ENCODE measurements around the gene STUB1. TPM values are rescaled to one million over a fixed set of nuclear protein-coding genes. Genes with fewer than 3 reads are reported as not detected.
"Not testable (repeated sequence)": the region's sequence is repeated elsewhere in the genome, so short reads cannot be mapped to it uniquely, and the experiment has no call there.

STUB1 gene
- total RNA-seq, 1 donor from 2014 or later = 87.1 TPM

- Mint-ChIP-seq H3K27me3 (peaks cover 40% of the 10 kb centered on the region), H3K27ac (no peak overlapping the region), H3K36me3 (ENCODE audit: insufficient read depth) (no peaks in the 10 kb centered on the region), H3K9me3 (ENCODE audit: low read depth) (no peaks in the 10 kb centered on the region), H3K4me1 (ENCODE audit: low read depth) (no peaks in the 10 kb centered on the region), H3K4me3 (ENCODE audit: low read depth) (no peak overlapping the region)
- TF ChIP-seq CTCF (IDR thresholded peaks at IDR 0.05; ENCODE audit: unreplicated experiment) = no peak
- no peak for DNase-seq (ENCODE audit: low spot score, unreplicated experiment)
These were observed 29.6 kb downstream of the STUB1 start for GRCh38 chr16:709566-710499.

- peaks cover 40% of the 10 kb centered on the region for H3K27me3 Mint-ChIP-seq
- no peaks in the 10 kb centered on the region for H3K9me3 Mint-ChIP-seq (ENCODE audit: low read depth)
- no peak overlapping the region for H3K4me3 Mint-ChIP-seq (ENCODE audit: low read depth)
- DNase-seq (ENCODE audit: low spot score, unreplicated experiment) = no peak
- H3K4me1 Mint-ChIP-seq (ENCODE audit: low read depth) = no peaks in the 10 kb centered on the region
- no peaks in the 10 kb centered on the region for H3K36me3 Mint-ChIP-seq (ENCODE audit: insufficient read depth)
- H3K27ac Mint-ChIP-seq = no peak overlapping the region
- no peak for TF ChIP-seq CTCF (IDR thresholded peaks at IDR 0.05; ENCODE audit: unreplicated experiment)
These were observed 30.4 kb downstream of the STUB1 start for GRCh38 chr16:710500-711075.

- no peak for TF ChIP-seq CTCF (IDR thresholded peaks at IDR 0.05; ENCODE audit: unreplicated experiment)
- H3K9me3 Mint-ChIP-seq (ENCODE audit: low read depth) = no peaks in the 10 kb centered on the region
- DNase-seq (ENCODE audit: low spot score, unreplicated experiment) = no peak
- H3K27ac Mint-ChIP-seq = no peak overlapping the region
- no peak overlapping the region for H3K4me3 Mint-ChIP-seq (ENCODE audit: low read depth)
- no peaks in the 10 kb centered on the region for H3K4me1 Mint-ChIP-seq (ENCODE audit: low read depth)
- no peaks in the 10 kb centered on the region for H3K36me3 Mint-ChIP-seq (ENCODE audit: insufficient read depth)
- peaks cover 40% of the 10 kb centered on the region for H3K27me3 Mint-ChIP-seq
These were observed 30.9 kb downstream of the STUB1 start for GRCh38 chr16:711084-711483.

- DNase-seq (ENCODE audit: low spot score, unreplicated experiment) = peak; percentile 81
- H3K4me3 Mint-ChIP-seq (ENCODE audit: low read depth) = no peak overlapping the region
- peaks cover 34% of the 10 kb centered on the region for H3K27me3 Mint-ChIP-seq
- no peaks in the 10 kb centered on the region for H3K36me3 Mint-ChIP-seq (ENCODE audit: insufficient read depth)
- TF ChIP-seq CTCF (IDR thresholded peaks at IDR 0.05; ENCODE audit: unreplicated experiment) = peak; percentile 97
- H3K4me1 Mint-ChIP-seq (ENCODE audit: low read depth) = peaks cover 4% of the 10 kb centered on the region
- H3K9me3 Mint-ChIP-seq (ENCODE audit: low read depth) = no peaks in the 10 kb centered on the region
- H3K27ac Mint-ChIP-seq = no peak overlapping the region
These were observed 31.5 kb downstream of the STUB1 start for GRCh38 chr16:711548-712320.

GRCh38 chr16:712740-713250 is 32.6 kb downstream of the STUB1 start:
- H3K9me3 Mint-ChIP-seq (ENCODE audit: low read depth); H3K36me3 Mint-ChIP-seq (ENCODE audit: insufficient read depth); H3K4me1 Mint-ChIP-seq (ENCODE audit: low read depth); DNase-seq (ENCODE audit: low spot score, unreplicated experiment): not testable (repeated sequence)
- Mint-ChIP-seq H3K4me3 (ENCODE audit: low read depth) (peak overlapping the region; percentile 36), H3K27ac (peak overlapping the region; percentile 69), H3K27me3 (peaks cover 26% of the 10 kb centered on the region)
- TF ChIP-seq CTCF (IDR thresholded peaks at IDR 0.05; ENCODE audit: unreplicated experiment) = peak; percentile 48
